SW480 (cell line): Measurements from ENCODE around the gene KIAA1671.

Experiments
- DNase-seq: peaks from one replicate; pipeline ENCODE4 v3.0.0-alpha.2; 2016; ENCODE audit warnings: low spot score

The KIAA1671 gene

GRCh38 chr22:25068707-25069106, 116.2 kb downstream of the KIAA1671 start:
- DNase-seq, result no peak

- no peak for DNase-seq
Measured at GRCh38 chr22:25069426-25069757, 116.9 kb downstream of the KIAA1671 start.

GRCh38 chr22:25069758-25070481, 117.4 kb downstream of the KIAA1671 start:
- DNase-seq, result no peak

- DNase-seq, result no peak
Measured at GRCh38 chr22:25070956-25071355, 118.4 kb downstream of the KIAA1671 start.

- DNase-seq, result no peak
Measured at GRCh38 chr22:25071720-25072119, 119.2 kb downstream of the KIAA1671 start.

- DNase-seq, result no peak
Measured at GRCh38 chr22:25072406-25072805, 119.9 kb downstream of the KIAA1671 start.

- no peak for DNase-seq
Measured at GRCh38 chr22:25076336-25076735, 123.8 kb downstream of the KIAA1671 start.

- no peak for DNase-seq
Measured at GRCh38 chr22:25077056-25077455, 124.5 kb downstream of the KIAA1671 start.

GRCh38 chr22:25077964-25078363, 125.4 kb downstream of the KIAA1671 start:
- no peak for DNase-seq

- peak; percentile 16 for DNase-seq
Measured at GRCh38 chr22:25078591-25078990, 126.1 kb downstream of the KIAA1671 start.

GRCh38 chr22:25080855-25081254, 128.3 kb downstream of the KIAA1671 start:
- DNase-seq, result no peak

GRCh38 chr22:25081409-25081824, 128.9 kb downstream of the KIAA1671 start:
- peak; percentile 41 for DNase-seq

GRCh38 chr22:25082096-25082495, 129.6 kb downstream of the KIAA1671 start:
- no peak for DNase-seq

- no peak for DNase-seq
Measured at GRCh38 chr22:25083056-25083806, 130.7 kb downstream of the KIAA1671 start.

GRCh38 chr22:25083807-25084200, 131.3 kb downstream of the KIAA1671 start:
- DNase-seq, result no peak

GRCh38 chr22:25084405-25085107, 132.0 kb downstream of the KIAA1671 start:
- DNase-seq, result no peak

GRCh38 chr22:25085156-25085555, 132.6 kb downstream of the KIAA1671 start:
- no peak for DNase-seq

- no peak for DNase-seq
Measured at GRCh38 chr22:25085930-25086901, 133.7 kb downstream of the KIAA1671 start.

- no peak for DNase-seq
Measured at GRCh38 chr22:25086902-25087282, 134.4 kb downstream of the KIAA1671 start.

GRCh38 chr22:25090225-25090890, 137.8 kb downstream of the KIAA1671 start:
- DNase-seq, result no peak

GRCh38 chr22:25091458-25091857, 138.9 kb downstream of the KIAA1671 start:
- DNase-seq, result no peak
